ENCODE data around the gene RBM18. TPM values are rescaled to one million over a fixed set of nuclear protein-coding genes. Genes with fewer than 3 reads are reported as not detected.

RBM18 gene
- total RNA-seq, 1 experiment from 2014 or later = 14.5 TPM

- H3K9me3 ChIP-seq (ENCODE audit: low read length) = no peaks in the 10 kb centered on the region
- H3K27me3 ChIP-seq (ENCODE audit: low read length) = no peaks in the 10 kb centered on the region
- H3K27ac ChIP-seq (ENCODE audit: low read length) = no peak overlapping the region
- no peaks in the 10 kb centered on the region for H4K20me1 ChIP-seq (ENCODE audit: insufficient read depth, low read depth, low read length)
- H3K4me1 ChIP-seq (ENCODE audit: low read length) = no peaks in the 10 kb centered on the region
- no peaks in the 10 kb centered on the region for H3K9me2 ChIP-seq (replicated peaks; ENCODE audit: insufficient read depth, low read length)
- H3K79me2 ChIP-seq (ENCODE audit: low read length) = no peaks in the 10 kb centered on the region
- no peak overlapping the region for H2AFZ ChIP-seq (ENCODE audit: low read length)
- H3K9ac ChIP-seq (ENCODE audit: low read length) = no peak overlapping the region
- H3K4me2 ChIP-seq (ENCODE audit: low read depth, low read length, poor library complexity, severe bottlenecking) = no peak overlapping the region
- H3K4me3 ChIP-seq (ENCODE audit: low read length) = no peak overlapping the region
- no peaks in the 10 kb centered on the region for H3K36me3 ChIP-seq (ENCODE audit: insufficient read depth, low read length)
- no peak for DNase-seq
Observed at GRCh38 chr9:122204055-122204454, 60.6 kb downstream of the RBM18 start.

GRCh38 chr9:122202111-122202510, 62.5 kb downstream of the RBM18 start:
- Histone ChIP-seq H3K9ac (ENCODE audit: low read length) (no peak overlapping the region), H4K20me1 (ENCODE audit: insufficient read depth, low read depth, low read length) (no peaks in the 10 kb centered on the region), H2AFZ (ENCODE audit: low read length) (no peak overlapping the region), H3K9me2 (replicated peaks; ENCODE audit: insufficient read depth, low read length) (no peaks in the 10 kb centered on the region), H3K27ac (ENCODE audit: low read length) (no peak overlapping the region), H3K4me3 (ENCODE audit: low read length) (no peak overlapping the region), H3K9me3 (ENCODE audit: low read length) (no peaks in the 10 kb centered on the region), H3K4me2 (ENCODE audit: low read depth, low read length, poor library complexity, severe bottlenecking) (no peak overlapping the region), H3K27me3 (ENCODE audit: low read length) (no peaks in the 10 kb centered on the region), H3K36me3 (ENCODE audit: insufficient read depth, low read length) (no peaks in the 10 kb centered on the region), H3K4me1 (ENCODE audit: low read length) (no peaks in the 10 kb centered on the region), H3K79me2 (ENCODE audit: low read length) (no peaks in the 10 kb centered on the region)
- no peak for DNase-seq

- H3K9ac ChIP-seq (ENCODE audit: low read length) = no peak overlapping the region
- no peaks in the 10 kb centered on the region for H4K20me1 ChIP-seq (ENCODE audit: insufficient read depth, low read depth, low read length)
- H3K4me3 ChIP-seq (ENCODE audit: low read length) = no peak overlapping the region
- no peak overlapping the region for H3K27ac ChIP-seq (ENCODE audit: low read length)
- no peaks in the 10 kb centered on the region for H3K9me3 ChIP-seq (ENCODE audit: low read length)
- no peaks in the 10 kb centered on the region for H3K36me3 ChIP-seq (ENCODE audit: insufficient read depth, low read length)
- H2AFZ ChIP-seq (ENCODE audit: low read length) = no peak overlapping the region
- no peak for DNase-seq
- H3K27me3 ChIP-seq (ENCODE audit: low read length) = no peaks in the 10 kb centered on the region
- H3K4me1 ChIP-seq (ENCODE audit: low read length) = no peaks in the 10 kb centered on the region
- H3K79me2 ChIP-seq (ENCODE audit: low read length) = no peaks in the 10 kb centered on the region
- H3K9me2 ChIP-seq (replicated peaks; ENCODE audit: insufficient read depth, low read length) = no peaks in the 10 kb centered on the region
- no peak overlapping the region for H3K4me2 ChIP-seq (ENCODE audit: low read depth, low read length, poor library complexity, severe bottlenecking)
Observed at GRCh38 chr9:122201641-122202040, 63.0 kb downstream of the RBM18 start.

- no peaks in the 10 kb centered on the region for H3K36me3 ChIP-seq (ENCODE audit: insufficient read depth, low read length)
- no peaks in the 10 kb centered on the region for H3K9me3 ChIP-seq (ENCODE audit: low read length)
- H3K4me2 ChIP-seq (ENCODE audit: low read depth, low read length, poor library complexity, severe bottlenecking) = no peak overlapping the region
- H3K4me3 ChIP-seq (ENCODE audit: low read length) = no peak overlapping the region
- H3K9me2 ChIP-seq (replicated peaks; ENCODE audit: insufficient read depth, low read length) = no peaks in the 10 kb centered on the region
- H2AFZ ChIP-seq (ENCODE audit: low read length) = no peak overlapping the region
- H3K27ac ChIP-seq (ENCODE audit: low read length) = no peak overlapping the region
- H3K9ac ChIP-seq (ENCODE audit: low read length) = no peak overlapping the region
- H3K27me3 ChIP-seq (ENCODE audit: low read length) = no peaks in the 10 kb centered on the region
- no peaks in the 10 kb centered on the region for H3K4me1 ChIP-seq (ENCODE audit: low read length)
- no peaks in the 10 kb centered on the region for H4K20me1 ChIP-seq (ENCODE audit: insufficient read depth, low read depth, low read length)
- no peaks in the 10 kb centered on the region for H3K79me2 ChIP-seq (ENCODE audit: low read length)
- DNase-seq = no peak
Observed at GRCh38 chr9:122200960-122201595, 63.6 kb downstream of the RBM18 start.

- Histone ChIP-seq H2AFZ (ENCODE audit: low read length) (no peak overlapping the region), H3K36me3 (ENCODE audit: insufficient read depth, low read length) (no peaks in the 10 kb centered on the region), H4K20me1 (ENCODE audit: insufficient read depth, low read depth, low read length) (no peaks in the 10 kb centered on the region), H3K27me3 (ENCODE audit: low read length) (no peaks in the 10 kb centered on the region), H3K27ac (ENCODE audit: low read length) (no peak overlapping the region), H3K9ac (ENCODE audit: low read length) (no peak overlapping the region), H3K4me1 (ENCODE audit: low read length) (no peaks in the 10 kb centered on the region), H3K4me3 (ENCODE audit: low read length) (no peak overlapping the region), H3K79me2 (ENCODE audit: low read length) (no peaks in the 10 kb centered on the region), H3K9me3 (ENCODE audit: low read length) (no peaks in the 10 kb centered on the region), H3K4me2 (ENCODE audit: low read depth, low read length, poor library complexity, severe bottlenecking) (no peak overlapping the region), H3K9me2 (replicated peaks; ENCODE audit: insufficient read depth, low read length) (no peaks in the 10 kb centered on the region)
- DNase-seq = no peak
Observed at GRCh38 chr9:122197882-122198281, 66.8 kb downstream of the RBM18 start.

- Histone ChIP-seq H3K9me2 (replicated peaks; ENCODE audit: insufficient read depth, low read length) (no peaks in the 10 kb centered on the region), H3K4me2 (ENCODE audit: low read depth, low read length, poor library complexity, severe bottlenecking) (no peak overlapping the region), H3K9ac (ENCODE audit: low read length) (no peak overlapping the region), H4K20me1 (ENCODE audit: insufficient read depth, low read depth, low read length) (no peaks in the 10 kb centered on the region), H3K9me3 (ENCODE audit: low read length) (no peaks in the 10 kb centered on the region), H3K4me1 (ENCODE audit: low read length) (no peaks in the 10 kb centered on the region), H2AFZ (ENCODE audit: low read length) (no peak overlapping the region), H3K27me3 (ENCODE audit: low read length) (no peaks in the 10 kb centered on the region), H3K27ac (ENCODE audit: low read length) (no peak overlapping the region), H3K36me3 (ENCODE audit: insufficient read depth, low read length) (no peaks in the 10 kb centered on the region), H3K79me2 (ENCODE audit: low read length) (no peaks in the 10 kb centered on the region), H3K4me3 (ENCODE audit: low read length) (no peak overlapping the region)
- no peak for DNase-seq
Observed at GRCh38 chr9:122197426-122197825, 67.2 kb downstream of the RBM18 start.

- H3K4me2 ChIP-seq (ENCODE audit: low read depth, low read length, poor library complexity, severe bottlenecking) = no peak overlapping the region
- no peaks in the 10 kb centered on the region for H3K27me3 ChIP-seq (ENCODE audit: low read length)
- H4K20me1 ChIP-seq (ENCODE audit: insufficient read depth, low read depth, low read length) = no peaks in the 10 kb centered on the region
- H3K4me1 ChIP-seq (ENCODE audit: low read length) = no peaks in the 10 kb centered on the region
- H3K9ac ChIP-seq (ENCODE audit: low read length) = no peak overlapping the region
- no peaks in the 10 kb centered on the region for H3K79me2 ChIP-seq (ENCODE audit: low read length)
- no peaks in the 10 kb centered on the region for H3K9me2 ChIP-seq (replicated peaks; ENCODE audit: insufficient read depth, low read length)
- no peak overlapping the region for H2AFZ ChIP-seq (ENCODE audit: low read length)
- no peak overlapping the region for H3K27ac ChIP-seq (ENCODE audit: low read length)
- no peak overlapping the region for H3K4me3 ChIP-seq (ENCODE audit: low read length)
- no peak for DNase-seq
- H3K9me3 ChIP-seq (ENCODE audit: low read length) = no peaks in the 10 kb centered on the region
- H3K36me3 ChIP-seq (ENCODE audit: insufficient read depth, low read length) = no peaks in the 10 kb centered on the region
Observed at GRCh38 chr9:122195875-122196274, 68.8 kb downstream of the RBM18 start.

- H4K20me1 ChIP-seq (ENCODE audit: insufficient read depth, low read depth, low read length) = no peaks in the 10 kb centered on the region
- no peaks in the 10 kb centered on the region for H3K9me2 ChIP-seq (replicated peaks; ENCODE audit: insufficient read depth, low read length)
- H3K27me3 ChIP-seq (ENCODE audit: low read length) = no peaks in the 10 kb centered on the region
- DNase-seq = no peak
- H3K4me2 ChIP-seq (ENCODE audit: low read depth, low read length, poor library complexity, severe bottlenecking) = no peak overlapping the region
- H2AFZ ChIP-seq (ENCODE audit: low read length) = no peak overlapping the region
- no peaks in the 10 kb centered on the region for H3K36me3 ChIP-seq (ENCODE audit: insufficient read depth, low read length)
- no peaks in the 10 kb centered on the region for H3K4me1 ChIP-seq (ENCODE audit: low read length)
- no peak overlapping the region for H3K9ac ChIP-seq (ENCODE audit: low read length)
- H3K79me2 ChIP-seq (ENCODE audit: low read length) = no peaks in the 10 kb centered on the region
- H3K9me3 ChIP-seq (ENCODE audit: low read length) = no peaks in the 10 kb centered on the region
- H3K27ac ChIP-seq (ENCODE audit: low read length) = no peak overlapping the region
- H3K4me3 ChIP-seq (ENCODE audit: low read length) = no peak overlapping the region
Observed at GRCh38 chr9:122193651-122194050, 71.0 kb downstream of the RBM18 start.

Measured in Karpas-422 (cell line).